GM19468 (cell line): ENCODE data around the gene IFT80.
"Not testable (repeated sequence)": the region's sequence is repeated elsewhere in the genome, so short reads cannot be mapped to it uniquely, and the experiment has no call there.

ENCODE experiments used
- ATAC-seq: cut with Tn5 transposase; IDR thresholded peaks from one replicate; pipeline ENCODE4 v1.9.1; 2021; ENCODE audit warnings: mild to moderate bottlenecking, moderate library complexity, moderate number of reproducible peaks; ENCODE audit not compliant: unreplicated experiment; ENCODE audit errors: extremely low read depth

IFT80 gene

GRCh38 chr3:160370987-160371857 is 27.8 kb downstream of the IFT80 start:
- no peak for ATAC-seq

DNA sequence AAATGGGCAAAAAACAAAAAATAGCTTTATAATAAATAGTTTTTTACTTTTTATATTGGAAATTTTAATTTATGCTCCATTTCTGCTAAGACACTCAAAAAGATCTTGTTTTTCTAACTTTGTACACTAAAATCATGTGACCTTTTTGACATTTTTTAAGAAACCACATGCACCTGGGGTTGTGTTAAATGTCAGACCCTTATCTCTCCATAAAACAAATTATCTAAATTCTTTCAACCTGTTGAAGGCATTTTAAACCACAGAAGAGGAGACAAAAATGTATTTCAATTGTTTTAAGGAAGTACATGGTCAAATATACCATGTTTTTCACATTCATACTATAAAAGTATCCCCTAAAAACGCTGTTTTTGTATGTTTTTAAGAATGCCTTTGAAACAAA is 29.2 kb downstream of the IFT80 start:
- no peak for ATAC-seq

DNA sequence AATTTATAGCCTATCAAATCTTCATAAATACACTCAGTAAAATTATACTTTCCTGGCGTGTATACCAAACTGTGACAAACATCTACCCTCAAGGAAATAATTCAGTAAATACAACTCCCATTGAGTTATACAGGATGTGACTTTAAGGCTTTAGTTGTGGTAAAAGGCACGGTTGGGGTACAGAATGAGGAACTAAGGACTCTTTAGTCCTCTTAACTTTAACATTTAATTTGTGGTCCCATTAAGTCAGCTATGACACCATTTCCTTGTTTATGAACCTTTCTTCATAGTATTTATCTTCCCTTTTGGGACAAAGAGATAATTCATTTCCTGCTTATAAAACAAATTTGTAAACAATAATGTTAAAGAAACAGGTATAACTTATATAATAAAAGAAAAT is 30.2 kb downstream of the IFT80 start:
- ATAC-seq = no peak

DNA sequence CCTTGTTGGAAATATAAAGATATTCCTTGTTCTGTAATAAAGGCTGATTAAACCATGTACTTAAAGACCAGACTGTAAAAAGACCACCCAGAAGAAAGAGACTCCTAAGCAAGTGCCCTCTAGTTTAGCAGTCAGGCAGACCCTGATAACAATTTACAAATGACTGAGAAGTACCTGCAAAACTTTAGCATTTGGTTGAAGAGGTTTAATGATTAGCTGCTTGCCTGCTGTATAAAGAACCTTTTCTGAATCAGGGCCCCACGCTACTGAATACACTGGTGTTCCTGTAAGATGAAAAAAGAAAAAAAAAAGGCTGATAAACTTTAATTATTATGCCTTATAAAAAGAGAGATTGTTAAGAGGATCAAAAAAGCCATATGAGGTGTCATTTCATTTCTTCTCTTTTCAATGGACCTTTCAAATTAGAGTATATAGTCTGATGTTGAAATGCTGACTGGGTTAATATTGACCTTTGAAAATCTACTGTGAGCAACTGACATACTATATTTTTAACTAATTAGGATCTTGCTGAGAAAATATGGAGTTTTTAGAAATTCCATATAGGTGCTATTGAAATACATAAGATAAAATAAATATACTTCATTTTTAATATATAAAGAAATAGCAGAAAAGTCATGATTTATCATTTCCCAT is 33.0 kb downstream of the IFT80 start:
- ATAC-seq = no peak

DNA sequence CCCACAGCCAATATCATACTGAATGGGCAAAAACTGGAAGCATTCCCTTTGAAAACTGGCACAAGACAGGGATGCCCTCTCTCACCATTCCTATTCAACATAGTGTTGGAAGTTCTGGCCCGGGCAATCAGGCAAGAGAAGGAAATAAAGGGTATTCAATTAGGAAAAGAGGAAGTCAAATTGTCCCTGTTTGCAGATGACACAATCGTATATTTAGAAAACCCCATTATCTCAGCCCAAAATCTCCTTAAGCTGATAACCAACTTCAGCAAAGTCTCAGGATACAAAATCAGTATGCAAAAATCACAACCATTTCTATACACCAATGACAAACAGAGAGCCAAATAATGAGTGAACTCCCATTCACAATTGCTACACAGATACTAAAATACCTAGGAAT is 36.1 kb downstream of the IFT80 start:
- ATAC-seq = not testable (repeated sequence)

DNA sequence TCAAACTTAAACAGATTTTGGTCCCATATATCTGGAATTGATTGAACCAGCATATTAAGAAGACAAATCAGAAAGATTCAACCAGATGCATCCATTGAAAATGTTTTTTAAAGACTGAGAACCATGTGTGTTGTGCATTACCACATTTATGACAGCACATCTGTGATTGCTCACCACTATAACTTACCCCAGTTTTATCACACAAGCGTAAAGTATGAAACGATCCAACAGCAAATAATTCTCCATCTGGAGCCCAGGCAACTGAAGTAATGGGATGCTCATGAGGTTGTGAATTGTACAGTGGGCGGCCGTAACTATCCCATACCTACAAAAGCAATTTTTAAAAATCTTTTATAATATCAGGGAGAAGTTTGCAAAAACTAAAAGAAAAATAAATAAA is 43.2 kb downstream of the IFT80 start:
- no peak for ATAC-seq

DNA sequence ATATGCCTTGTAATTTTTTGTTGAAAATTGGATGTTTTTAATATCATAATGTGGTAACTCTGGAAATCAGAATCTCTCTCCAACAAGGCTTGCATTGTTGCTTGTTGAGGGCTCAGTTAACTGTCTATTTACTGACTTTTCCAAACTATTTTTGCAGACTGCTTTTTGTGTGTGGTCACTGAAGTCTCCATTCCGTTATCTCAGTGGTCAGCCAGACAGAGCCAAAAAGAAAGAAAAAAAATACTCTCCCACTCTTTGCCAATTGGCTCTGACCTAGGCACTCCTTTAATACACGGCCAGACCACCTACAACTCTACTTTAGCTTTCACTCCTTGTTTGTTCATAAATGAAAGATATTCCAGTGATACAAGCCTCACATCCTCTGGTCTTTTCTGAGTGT is 52.5 kb downstream of the IFT80 start:
- no peak for ATAC-seq

- ATAC-seq = no peak
Measured at GRCh38 chr3:160343132-160343531, 55.9 kb downstream of the IFT80 start.

DNA sequence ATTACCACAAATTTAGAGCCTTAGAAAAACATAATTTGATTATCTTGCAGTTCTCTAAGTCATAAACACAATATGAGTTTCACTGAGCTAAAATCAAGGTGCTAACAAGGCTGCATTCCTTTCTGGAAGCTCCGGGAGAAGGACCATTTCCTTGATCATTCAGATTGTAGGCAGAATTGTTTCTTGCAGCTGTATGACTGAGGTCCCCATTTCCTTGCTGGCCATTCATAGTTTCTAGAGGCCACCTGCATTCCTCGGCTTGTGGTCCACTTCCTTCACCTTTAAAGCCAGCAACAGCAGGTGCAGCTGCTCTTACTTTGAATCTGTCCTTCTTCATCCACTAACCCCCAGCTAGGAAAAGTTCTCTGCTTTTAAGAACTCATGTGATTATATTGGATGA is 58.7 kb downstream of the IFT80 start:
- ATAC-seq = no peak

- ATAC-seq = no peak
Measured at GRCh38 chr3:160331127-160331937, 67.7 kb downstream of the IFT80 start.

DNA sequence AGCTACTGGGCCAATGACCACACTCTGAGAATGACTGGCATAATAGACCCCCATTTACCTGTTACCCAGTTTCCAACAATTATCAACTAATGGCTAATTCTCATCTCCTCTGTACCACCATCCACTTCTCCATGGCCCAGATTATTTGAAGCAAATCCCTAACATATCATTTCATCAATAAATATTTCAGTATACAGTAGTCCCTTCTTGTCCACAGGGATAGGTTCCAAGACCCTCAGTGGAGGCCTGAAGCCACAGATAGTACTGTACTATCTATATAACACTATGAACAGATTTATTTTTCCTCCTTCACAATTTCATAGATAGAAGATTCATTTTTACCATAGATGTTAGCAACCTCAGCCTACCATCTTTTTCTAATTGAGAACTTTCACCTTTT is 68.3 kb downstream of the IFT80 start:
- no peak for ATAC-seq

DNA sequence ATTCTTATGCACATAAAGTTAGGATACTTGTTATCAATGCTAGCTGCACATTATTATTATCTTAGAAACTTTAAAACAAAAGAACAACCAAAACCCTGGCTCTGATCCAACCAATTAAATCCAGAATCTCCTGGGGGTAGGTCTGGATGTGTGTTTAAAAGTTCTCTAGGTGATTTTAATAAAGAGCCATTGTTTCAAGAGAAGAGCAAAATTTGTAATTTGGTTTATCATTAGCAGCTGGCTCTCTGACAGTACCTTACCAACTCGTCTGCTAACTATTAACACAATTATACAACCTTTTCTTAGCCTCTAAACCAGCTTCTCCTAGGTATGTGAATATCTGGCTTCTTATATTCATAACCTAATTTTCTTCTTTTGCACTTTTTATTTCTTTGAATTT is 68.9 kb downstream of the IFT80 start:
- ATAC-seq = no peak

GRCh38 chr3:160326286-160326685 is 72.7 kb downstream of the IFT80 start:
- not testable (repeated sequence) for ATAC-seq

GRCh38 chr3:160321821-160322220 is 77.2 kb downstream of the IFT80 start:
- not testable (repeated sequence) for ATAC-seq

- no peak for ATAC-seq
Measured at GRCh38 chr3:160319322-160319721, 79.7 kb downstream of the IFT80 start.

- no peak for ATAC-seq
Measured at GRCh38 chr3:160314995-160315394, 84.0 kb downstream of the IFT80 start.

DNA sequence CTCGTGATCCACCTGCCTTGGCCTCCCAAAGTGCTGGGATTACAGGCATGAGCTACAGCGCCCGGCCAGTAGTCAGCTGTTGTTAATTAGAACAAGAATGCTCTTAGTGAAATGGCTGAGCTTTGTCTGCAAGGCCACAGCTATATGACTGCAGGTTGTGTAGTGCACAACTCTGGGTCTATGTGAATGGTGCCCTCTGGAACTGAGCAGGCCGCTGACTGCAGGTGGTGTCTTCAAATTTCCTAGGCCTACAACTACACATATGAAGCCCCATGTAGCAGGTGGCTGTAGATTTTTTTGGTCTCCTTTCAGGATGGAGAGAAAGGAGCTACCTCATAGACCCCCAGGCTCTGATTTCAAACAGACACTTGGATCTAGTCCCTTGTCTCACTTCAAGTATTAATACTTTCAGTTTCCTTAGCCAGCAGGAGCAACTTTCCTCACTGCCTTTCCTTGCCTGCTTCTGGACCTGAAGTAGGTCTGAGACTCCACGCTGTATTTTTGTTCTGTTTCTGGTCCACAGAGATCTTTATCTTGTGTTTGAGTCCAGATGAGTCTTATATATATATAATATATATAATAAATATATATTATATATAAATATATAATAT is 86.9 kb downstream of the IFT80 start:
- ATAC-seq = no peak

- ATAC-seq = no peak
Measured at GRCh38 chr3:160302806-160303205, 96.2 kb downstream of the IFT80 start.

DNA sequence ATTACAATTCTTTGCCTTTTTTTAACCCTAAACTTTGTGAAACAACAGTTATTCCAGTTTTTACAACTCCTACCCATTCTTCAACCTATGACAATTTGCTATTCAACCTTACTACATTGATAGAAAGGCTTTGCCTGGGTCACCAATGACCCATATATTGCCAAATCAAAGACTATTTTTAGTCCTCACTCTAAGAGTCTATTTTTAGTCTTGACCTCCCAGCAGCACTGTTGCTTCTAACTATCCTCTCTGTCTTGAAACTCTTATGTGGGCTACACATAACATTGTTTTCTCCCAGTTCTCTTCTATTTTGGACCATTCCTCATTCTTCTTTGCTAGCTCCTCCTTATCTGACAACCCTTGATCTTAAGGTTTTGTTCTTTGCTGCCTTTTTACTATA is 102.4 kb downstream of the IFT80 start:
- ATAC-seq = no peak

DNA sequence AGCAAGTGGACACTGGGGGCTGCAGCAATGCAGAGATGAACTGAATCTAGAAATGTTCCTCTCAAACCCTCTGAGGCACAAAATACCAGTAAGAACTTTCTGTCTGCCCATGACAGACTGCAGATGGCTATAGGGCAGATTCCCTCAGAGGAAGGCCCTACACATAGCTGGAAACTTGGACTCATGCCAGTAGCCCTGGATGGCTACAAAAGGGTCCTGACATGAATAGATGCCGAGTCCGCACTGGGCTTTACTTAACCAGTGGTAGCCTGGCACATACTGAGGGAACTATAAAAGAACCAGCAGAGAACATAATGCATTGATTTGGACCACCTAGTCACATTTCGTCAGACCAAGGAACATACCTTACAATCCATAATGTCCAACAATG is 107.1 kb downstream of the IFT80 start:
- ATAC-seq = no peak
